Measurements from ENCODE around the gene COLEC12. TPM values are rescaled to one million over a fixed set of nuclear protein-coding genes. Genes with fewer than 3 reads are reported as not detected.

The COLEC12 gene
- total and polyA plus RNA-seq, 2 experiments from 2014 or later: 61.1 to 69.0 TPM

DNA sequence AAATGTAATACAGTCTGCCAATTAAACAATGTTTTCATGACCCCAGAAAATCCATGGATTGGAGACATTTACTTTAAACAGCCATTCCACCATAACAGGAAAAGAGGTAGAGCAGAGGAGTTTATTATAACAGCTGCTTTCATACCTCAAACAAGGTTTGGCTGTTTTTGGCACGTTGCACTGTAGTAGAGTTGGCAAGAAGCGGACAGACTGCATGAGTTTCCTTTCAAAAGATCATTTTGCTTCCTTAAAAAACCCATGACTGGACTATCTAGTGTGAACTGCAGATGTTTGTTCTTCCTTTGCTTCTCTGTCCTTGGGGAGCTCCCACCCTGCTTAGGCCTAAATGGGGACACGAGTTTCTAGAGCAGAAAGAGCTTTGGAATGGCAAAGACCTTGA, 124.2 kb downstream of the COLEC12 start:
- no peaks in the 10 kb centered on the region for H3K27me3 ChIP-seq
- TF ChIP-seq, protein P1, sequence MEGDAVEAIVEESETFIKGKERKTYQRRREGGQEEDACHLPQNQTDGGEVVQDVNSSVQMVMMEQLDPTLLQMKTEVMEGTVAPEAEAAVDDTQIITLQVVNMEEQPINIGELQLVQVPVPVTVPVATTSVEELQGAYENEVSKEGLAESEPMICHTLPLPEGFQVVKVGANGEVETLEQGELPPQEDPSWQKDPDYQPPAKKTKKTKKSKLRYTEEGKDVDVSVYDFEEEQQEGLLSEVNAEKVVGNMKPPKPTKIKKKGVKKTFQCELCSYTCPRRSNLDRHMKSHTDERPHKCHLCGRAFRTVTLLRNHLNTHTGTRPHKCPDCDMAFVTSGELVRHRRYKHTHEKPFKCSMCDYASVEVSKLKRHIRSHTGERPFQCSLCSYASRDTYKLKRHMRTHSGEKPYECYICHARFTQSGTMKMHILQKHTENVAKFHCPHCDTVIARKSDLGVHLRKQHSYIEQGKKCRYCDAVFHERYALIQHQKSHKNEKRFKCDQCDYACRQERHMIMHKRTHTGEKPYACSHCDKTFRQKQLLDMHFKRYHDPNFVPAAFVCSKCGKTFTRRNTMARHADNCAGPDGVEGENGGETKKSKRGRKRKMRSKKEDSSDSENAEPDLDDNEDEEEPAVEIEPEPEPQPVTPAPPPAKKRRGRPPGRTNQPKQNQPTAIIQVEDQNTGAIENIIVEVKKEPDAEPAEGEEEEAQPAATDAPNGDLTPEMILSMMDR (IDR thresholded peaks at IDR 0.05; ENCODE audit: low read depth, low read length): no peak
- H3K4me3 ChIP-seq: no peak overlapping the region
- peaks cover 14% of the 10 kb centered on the region for H3K4me1 ChIP-seq (ENCODE audit: low read depth)
- no peaks in the 10 kb centered on the region for H3K36me3 ChIP-seq
- peak in 1 of 2 donors; percentile 57 for DNase-seq (ENCODE audit: low read depth in 1 of 2, low spot score in 1 of 2)
- no peak overlapping the region for H3K27ac ChIP-seq
- no peaks in the 10 kb centered on the region for H3K9me3 ChIP-seq (ENCODE audit: low read depth)

DNA sequence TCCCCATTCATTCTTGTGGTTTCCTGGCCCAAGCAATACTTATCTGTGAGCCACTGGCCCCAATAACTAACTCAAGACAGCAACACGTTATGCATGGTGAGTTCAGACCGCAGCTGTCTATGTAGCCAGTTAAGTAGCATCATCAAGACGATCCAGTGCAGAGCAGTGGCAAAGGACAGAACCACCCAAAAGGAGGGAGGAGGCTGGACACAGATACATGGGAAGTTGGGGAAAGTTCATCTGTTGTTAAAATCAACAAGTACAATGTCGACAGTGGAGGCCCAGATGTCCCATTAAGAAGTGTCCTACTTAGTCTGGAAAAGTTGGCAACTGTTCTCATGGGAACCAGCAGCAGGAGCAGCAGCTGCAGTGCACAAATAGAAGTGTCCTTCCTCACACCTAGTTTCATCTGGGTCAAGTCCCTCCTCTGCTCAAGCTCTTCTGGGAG, 125.8 kb downstream of the COLEC12 start:
- H3K4me3 ChIP-seq: no peak overlapping the region
- no peak overlapping the region for H3K27ac ChIP-seq
- H3K9me3 ChIP-seq (ENCODE audit: low read depth): no peaks in the 10 kb centered on the region
- peak in 1 of 2 donors; percentile 24 for DNase-seq (ENCODE audit: low read depth in 1 of 2, low spot score in 1 of 2)
- peaks cover 23% of the 10 kb centered on the region for H3K4me1 ChIP-seq (ENCODE audit: low read depth)
- TF ChIP-seq, protein P1 (IDR thresholded peaks at IDR 0.05; ENCODE audit: low read depth, low read length): no peak
- H3K36me3 ChIP-seq: no peaks in the 10 kb centered on the region
- H3K27me3 ChIP-seq: no peaks in the 10 kb centered on the region

GRCh38 chr18:373780-374179, 126.7 kb downstream of the COLEC12 start:
- no peaks in the 10 kb centered on the region for H3K27me3 ChIP-seq
- no peaks in the 10 kb centered on the region for H3K9me3 ChIP-seq (ENCODE audit: low read depth)
- H3K27ac ChIP-seq: no peak overlapping the region
- no peaks in the 10 kb centered on the region for H3K36me3 ChIP-seq
- H3K4me3 ChIP-seq: no peak overlapping the region
- peaks cover 21% of the 10 kb centered on the region for H3K4me1 ChIP-seq (ENCODE audit: low read depth)
- TF ChIP-seq, protein P1 (IDR thresholded peaks at IDR 0.05; ENCODE audit: low read depth, low read length): no peak
- DNase-seq (ENCODE audit: low read depth in 1 of 2, low spot score in 1 of 2): no peak

GRCh38 chr18:371609-371982, 128.9 kb downstream of the COLEC12 start:
- peaks cover 29% of the 10 kb centered on the region for H3K4me1 ChIP-seq (ENCODE audit: low read depth)
- H3K4me3 ChIP-seq: no peak overlapping the region
- H3K9me3 ChIP-seq (ENCODE audit: low read depth): no peaks in the 10 kb centered on the region
- DNase-seq (ENCODE audit: low read depth in 1 of 2, low spot score in 1 of 2): peak in 1 of 2 donors; percentile 58
- peak overlapping the region; percentile 93 for H3K27ac ChIP-seq
- H3K27me3 ChIP-seq: no peaks in the 10 kb centered on the region
- no peaks in the 10 kb centered on the region for H3K36me3 ChIP-seq
- TF ChIP-seq, protein P1 (IDR thresholded peaks at IDR 0.05; ENCODE audit: low read depth, low read length): no peak

GRCh38 chr18:370751-371608, 129.5 kb downstream of the COLEC12 start:
- Histone ChIP-seq H3K4me1 (ENCODE audit: low read depth) (peaks cover 35% of the 10 kb centered on the region), H3K36me3 (no peaks in the 10 kb centered on the region), H3K9me3 (ENCODE audit: low read depth) (no peaks in the 10 kb centered on the region), H3K27ac (peak overlapping the region; percentile 93), H3K4me3 (no peak overlapping the region), H3K27me3 (no peaks in the 10 kb centered on the region)
- TF ChIP-seq, protein P1 (IDR thresholded peaks at IDR 0.05; ENCODE audit: low read depth, low read length): no peak
- DNase-seq (ENCODE audit: low read depth in 1 of 2, low spot score in 1 of 2): no peak
